NCI-H446 treated with DMSO at 0.1 percent for 48 hours (cell line): ENCODE measurements around the gene GPC6.
"Not testable (repeated sequence)": the region's sequence is repeated elsewhere in the genome, so short reads cannot be mapped to it uniquely, and the experiment has no call there.

Experiments used
- DNase-seq: peaks from one replicate; lab custom pipeline; 2025; lab: John Stamatoyannopoulos, UW

Gene GPC6

DNA sequence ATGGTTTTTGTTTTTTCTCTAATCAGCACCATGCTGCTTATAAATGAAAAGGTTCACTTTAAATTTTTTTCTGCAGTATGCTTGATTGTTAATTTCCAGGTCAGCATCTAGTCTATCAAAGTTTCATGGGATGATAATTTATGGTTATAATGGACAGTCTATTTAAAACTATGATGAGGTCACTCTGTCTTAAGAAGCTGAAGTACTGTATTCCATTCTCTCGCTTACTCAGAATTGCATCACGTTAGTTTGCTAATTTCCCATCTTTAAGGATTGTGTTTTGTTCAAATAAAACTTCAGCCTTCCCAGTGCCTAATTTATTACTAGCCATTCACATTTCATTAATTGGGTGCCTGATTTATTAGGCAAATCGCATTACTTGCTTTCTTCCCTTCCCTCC lies 94.3 kb downstream of the GPC6 start:
- DNase-seq, result no peak

DNA sequence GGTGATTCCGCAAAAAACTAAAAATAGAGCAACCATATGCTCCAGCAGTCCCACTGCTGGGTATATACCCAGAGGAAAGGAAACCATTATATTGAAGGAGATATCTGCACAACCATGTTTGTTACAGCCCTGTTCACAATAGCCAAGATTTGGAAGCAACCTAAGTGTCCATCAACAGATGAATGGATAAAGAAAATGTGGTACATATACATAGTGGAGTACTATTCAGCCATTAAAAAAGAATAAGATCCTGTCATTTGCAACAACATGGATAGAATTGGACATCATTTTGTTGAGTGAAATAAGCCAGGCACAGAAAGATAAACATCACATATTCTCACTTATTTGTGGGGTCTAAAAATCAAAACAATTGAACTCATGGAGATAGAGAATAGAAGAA lies 97.3 kb downstream of the GPC6 start:
- not testable (repeated sequence) for DNase-seq

DNA sequence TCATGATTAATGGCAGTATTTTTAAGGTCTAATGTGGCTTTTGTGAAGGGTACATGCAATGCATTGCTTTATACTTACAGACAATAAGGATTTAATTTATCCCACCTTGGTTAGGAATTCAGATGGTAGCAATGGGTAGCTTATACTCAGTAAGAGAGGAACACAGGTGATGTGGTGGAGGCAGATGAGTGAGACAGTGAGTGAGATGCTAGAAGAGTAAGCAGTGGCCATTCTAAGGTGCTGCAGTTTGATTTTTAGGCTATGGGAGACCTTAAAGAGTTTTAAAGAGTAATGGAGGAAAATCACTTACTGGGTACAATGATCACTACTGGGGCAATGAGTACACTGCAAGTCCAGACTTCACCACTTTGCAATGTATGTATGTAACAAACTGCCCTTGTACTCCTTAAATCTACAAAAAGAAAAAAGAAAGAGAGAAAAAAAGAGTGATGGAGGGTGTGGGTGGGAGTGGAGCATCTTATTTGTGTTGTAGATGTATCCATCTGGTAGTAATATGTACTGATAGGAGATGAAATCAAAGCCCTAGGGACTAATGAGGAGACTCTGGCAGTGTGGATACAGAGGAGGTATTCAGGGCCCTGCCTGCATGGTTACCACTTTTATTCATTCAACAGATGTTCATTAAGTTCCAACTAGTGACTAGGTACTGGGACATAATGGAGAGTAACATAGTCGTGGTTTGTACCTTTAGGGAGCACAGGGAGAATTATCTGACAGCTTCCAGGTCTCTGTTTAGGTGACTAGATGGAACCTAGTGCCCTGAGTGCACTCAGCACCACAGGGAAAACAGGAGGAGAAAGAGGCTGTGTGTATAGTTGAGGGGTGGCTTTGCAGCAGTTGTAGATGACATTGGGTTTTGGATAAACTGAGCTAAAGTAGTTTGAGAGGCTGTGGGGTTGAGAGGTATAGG lies 99.0 kb downstream of the GPC6 start:
- DNase-seq, result no peak

DNA sequence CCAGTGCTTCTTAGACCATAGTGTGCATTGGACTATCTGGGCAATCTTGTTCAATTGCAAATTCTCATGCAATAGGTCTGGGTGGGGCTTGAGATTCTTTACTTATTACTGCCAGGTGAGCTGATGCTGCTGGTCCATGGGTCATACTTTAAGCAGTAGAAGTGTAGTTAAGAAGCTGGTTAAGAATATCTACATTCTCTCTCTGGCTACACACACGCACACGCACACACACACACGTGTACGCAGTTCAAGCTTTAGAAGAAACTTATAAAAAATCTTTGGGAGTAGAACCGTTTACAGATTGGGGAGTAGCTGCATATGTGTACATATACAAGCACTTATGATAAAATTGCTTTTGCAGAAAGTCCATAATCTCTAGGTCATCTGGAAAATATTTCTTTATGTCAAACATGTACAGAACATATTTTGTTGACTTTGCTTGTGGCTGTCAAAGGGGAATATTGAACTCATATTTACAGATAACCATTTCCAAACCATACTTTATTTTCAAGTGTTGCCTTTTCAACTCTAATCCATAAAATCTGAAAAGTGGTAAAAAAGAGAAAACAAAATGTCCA lies 99.7 kb downstream of the GPC6 start:
- DNase-seq, result no peak

DNA sequence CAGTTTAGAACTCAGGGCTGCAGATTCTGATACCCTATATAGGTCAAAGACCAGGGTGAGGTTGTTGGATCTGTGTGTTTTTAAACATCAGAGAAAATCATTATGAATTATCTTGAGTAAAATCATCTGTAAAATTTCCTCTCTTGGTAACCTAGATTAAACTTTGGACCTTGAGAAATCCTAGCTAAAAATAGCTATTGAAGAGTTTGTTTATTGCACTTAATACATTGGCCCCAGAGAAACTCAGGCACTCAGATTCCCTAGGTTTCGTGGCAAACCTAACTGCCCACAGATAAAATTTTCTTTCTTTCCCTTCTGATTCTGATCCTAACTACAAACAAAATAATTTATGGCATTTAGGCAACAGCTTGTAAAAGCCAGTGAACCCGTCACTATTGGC lies 102.3 kb downstream of the GPC6 start:
- no peak for DNase-seq

DNA sequence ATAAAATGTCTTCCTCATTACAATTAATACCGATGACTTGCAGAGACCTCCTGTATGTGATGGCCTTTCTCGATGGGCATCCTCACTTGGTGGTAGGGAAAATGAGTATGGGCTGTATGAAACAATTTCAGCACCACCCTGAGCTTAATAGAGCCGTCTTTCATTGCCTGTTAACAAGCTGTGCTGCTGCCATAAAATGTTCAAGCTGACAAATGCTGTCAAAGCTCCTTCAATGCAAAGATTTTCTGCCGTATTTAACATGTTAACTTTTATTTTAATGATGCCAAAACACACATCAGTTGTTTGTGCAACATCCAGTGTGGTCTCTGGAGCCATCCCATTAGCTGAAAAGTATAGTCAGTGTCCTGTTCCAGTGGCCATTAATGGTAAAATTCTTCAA lies 110.1 kb downstream of the GPC6 start:
- peak; percentile 11 for DNase-seq

GRCh38 chr13:93338030-93338429 lies 111.4 kb downstream of the GPC6 start:
- no peak for DNase-seq

DNA sequence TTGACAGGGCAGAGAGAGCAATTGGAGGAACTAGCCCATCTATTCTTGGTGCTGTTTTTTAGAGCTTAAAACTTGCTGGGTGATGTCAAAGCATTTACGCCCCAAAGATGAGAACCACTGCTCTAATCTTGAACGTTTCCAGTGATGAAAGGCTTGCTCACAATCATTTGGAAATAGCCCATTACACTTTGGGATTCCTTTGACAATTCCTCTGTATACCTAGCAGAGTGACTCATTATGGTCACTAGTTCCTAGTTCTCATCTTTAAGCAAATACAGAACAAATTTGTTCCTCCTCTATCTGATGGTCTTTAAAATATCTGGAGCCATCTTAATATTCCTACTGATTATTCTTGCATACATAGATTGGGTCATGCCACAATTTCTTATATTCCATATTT lies 112.3 kb downstream of the GPC6 start:
- no peak for DNase-seq

DNA sequence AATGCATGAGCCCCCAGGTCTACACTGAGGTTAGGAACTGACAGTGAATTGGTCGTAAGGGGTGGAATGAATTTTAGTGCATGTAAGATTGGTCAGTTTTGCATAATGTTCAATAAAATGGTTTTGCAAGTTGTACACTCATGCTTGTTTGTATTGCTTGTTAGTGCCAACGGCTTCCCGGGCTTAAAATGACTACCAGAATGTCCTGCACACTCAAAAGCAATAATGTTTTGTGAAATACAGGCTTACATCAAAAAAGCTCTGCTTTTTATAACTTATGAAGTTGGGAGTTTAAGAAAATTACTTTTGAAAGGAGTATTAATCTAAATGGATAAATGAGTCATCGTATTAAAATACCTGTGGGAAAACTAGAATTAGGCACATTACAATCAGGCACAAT lies 112.9 kb downstream of the GPC6 start:
- no peak for DNase-seq

- DNase-seq, result no peak
Observed at GRCh38 chr13:93341517-93341916, 114.9 kb downstream of the GPC6 start.

- peak; percentile 7 for DNase-seq
Observed at GRCh38 chr13:93343097-93343496, 116.5 kb downstream of the GPC6 start.

DNA sequence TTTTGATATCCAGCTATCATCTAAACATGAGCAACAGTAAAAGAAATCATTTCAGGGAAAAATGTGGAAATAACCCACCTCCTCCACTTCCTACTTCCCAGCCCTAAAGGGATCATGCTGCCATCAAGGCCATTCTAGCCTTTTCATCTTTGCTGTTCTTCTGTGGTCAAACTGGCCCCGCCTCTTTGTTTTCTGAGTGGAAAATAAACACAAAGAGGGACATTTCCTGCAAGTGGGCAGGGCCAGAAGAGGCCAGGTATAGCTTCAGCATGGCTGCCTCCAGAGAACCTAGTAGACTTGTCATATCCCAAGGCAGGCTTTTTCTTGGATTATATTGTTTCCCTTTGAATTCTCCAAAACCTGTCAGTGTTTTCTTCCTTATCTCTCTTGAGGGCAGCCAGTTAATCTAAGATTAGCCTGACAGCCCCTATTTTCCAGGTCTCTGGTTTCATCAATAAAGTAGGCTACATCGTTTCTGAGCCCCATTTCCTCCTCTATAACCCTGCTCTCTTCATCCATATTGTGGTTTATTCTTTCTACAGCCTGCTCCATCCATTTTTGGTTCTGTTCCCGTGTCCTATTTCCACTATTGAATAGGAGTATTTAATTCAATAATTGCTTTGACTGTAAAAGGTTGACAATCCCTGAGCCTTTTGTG lies 117.6 kb downstream of the GPC6 start:
- DNase-seq, result no peak

- DNase-seq, result no peak
Observed at GRCh38 chr13:93345024-93345423, 118.4 kb downstream of the GPC6 start.

GRCh38 chr13:93345770-93346169 lies 119.2 kb downstream of the GPC6 start:
- no peak for DNase-seq

DNA sequence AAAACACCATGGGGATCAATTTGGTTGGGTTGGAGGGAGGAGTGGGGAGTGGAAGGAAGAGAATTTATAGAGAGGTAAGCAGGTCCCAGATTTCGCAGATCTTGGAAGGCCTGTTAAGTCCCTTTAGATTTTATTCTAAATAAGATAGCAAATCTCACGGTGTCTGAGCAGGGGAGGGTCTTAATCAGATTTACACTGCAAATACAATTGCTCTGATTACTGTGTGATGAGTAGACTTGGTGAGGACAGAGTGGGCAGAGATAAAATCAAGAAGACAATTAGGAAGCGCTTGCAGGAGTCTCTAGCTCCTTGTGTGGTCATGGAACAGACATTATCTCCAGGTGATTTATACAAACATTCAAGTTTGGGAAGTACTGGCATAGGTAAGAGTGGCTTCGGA lies 126.0 kb downstream of the GPC6 start:
- no peak for DNase-seq

- no peak for DNase-seq
Observed at GRCh38 chr13:93355094-93355493, 128.5 kb downstream of the GPC6 start.

- peak; percentile 38 for DNase-seq
Observed at GRCh38 chr13:93356469-93356868, 129.9 kb downstream of the GPC6 start.

GRCh38 chr13:93360021-93360420 lies 133.4 kb downstream of the GPC6 start:
- no peak for DNase-seq

GRCh38 chr13:93361703-93362102 lies 135.1 kb downstream of the GPC6 start:
- DNase-seq, result no peak

GRCh38 chr13:93364166-93364565 lies 137.6 kb downstream of the GPC6 start:
- no peak for DNase-seq

- DNase-seq, result no peak
Observed at GRCh38 chr13:93368296-93368695, 141.7 kb downstream of the GPC6 start.

DNA sequence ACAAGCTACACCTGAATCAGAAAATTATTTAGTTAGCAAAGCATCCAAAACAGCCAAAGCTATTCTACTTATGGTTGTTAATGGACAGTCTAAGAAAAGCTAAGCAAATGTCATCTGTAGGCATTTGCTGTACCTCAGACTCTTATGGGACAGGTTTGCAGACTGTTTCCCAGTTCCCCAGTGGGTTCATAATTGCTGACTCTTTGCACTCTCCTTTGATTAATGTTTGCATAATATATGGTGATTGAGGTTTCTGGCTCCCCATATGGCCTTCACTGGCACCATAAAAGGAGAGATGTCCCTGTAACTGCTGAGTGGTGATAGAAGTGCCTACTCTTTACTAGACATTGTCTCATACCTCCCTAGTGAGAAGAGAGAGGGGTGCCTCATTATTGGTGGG lies 142.1 kb downstream of the GPC6 start:
- no peak for DNase-seq

DNA sequence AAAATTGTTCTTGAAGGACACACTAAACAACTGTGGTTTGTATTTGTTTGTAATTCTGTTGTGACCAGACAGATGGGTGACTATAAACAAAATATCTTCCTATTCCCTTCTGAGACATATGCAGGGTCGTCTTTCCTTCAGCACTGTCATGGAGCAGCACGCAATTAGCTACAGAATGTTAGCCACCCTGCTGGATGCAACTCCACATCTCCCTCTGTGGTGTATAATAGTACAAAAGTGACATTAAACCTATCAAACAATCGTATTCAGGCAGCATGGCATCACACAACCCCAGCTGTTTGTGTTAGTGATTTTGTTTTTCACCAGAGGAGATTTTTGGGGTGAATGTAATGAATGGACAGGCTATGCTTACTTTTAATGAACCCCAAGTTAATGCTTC lies 146.2 kb downstream of the GPC6 start:
- no peak for DNase-seq
